ENCODE measurements around the gene MUC5AC. TPM values are rescaled to one million over a fixed set of nuclear protein-coding genes. Genes with fewer than 3 reads are reported as not detected.

The MUC5AC gene
- total RNA-seq, 1 experiment from 2014 or later = under 0.01 TPM

- Histone ChIP-seq H3K9ac (ENCODE audit: low read length) (no peak overlapping the region), H3K27me3 (ENCODE audit: insufficient read depth, low read length) (no peaks in the 10 kb centered on the region), H3K27ac (ENCODE audit: low read depth, low read length) (no peak overlapping the region), H2AFZ (ENCODE audit: low read depth, low read length, poor library complexity, severe bottlenecking) (no peak overlapping the region), H3K4me3 (replicated peaks in 1 of 2; ENCODE audit: low read depth in 1 of 2, low read length in 2 of 2) (no peak overlapping the region), H4K20me1 (ENCODE audit: insufficient read depth) (no peaks in the 10 kb centered on the region), H3K9me2 (ENCODE audit: insufficient read depth) (no peaks in the 10 kb centered on the region), H3K79me2 (ENCODE audit: insufficient read depth, low read length) (no peaks in the 10 kb centered on the region), H3K4me2 (ENCODE audit: low read length) (no peak overlapping the region), H3K9me3 (ENCODE audit: control insufficient read depth in 1 of 2, insufficient read depth in 1 of 2, low read depth in 1 of 2, low read length in 2 of 2) (no peaks in the 10 kb centered on the region; a peak in 1 of 4 replicates), H3K36me3 (ENCODE audit: control insufficient read depth in 1 of 2, insufficient read depth in 2 of 2, low read length in 2 of 2) (no peaks in the 10 kb centered on the region), H3K4me1 (ENCODE audit: control insufficient read depth in 1 of 2, insufficient read depth in 2 of 2, low read length in 2 of 2) (peaks cover 7% of the 10 kb centered on the region in 2 experiments)
- intact Hi-C loops (cut with micrococcal nuclease) = no loop called here
- no TSS peak for BruUV-seq (replicated peaks)
- RAD21 ChIA-PET (ENCODE audit: low non-redundant PET in 1 of 2, low total read pairs in 2 of 2, uncharacterized antibody in 2 of 2, unreplicated experiment in 2 of 2) = no interaction called here
- TF ChIP-seq, protein P1, sequence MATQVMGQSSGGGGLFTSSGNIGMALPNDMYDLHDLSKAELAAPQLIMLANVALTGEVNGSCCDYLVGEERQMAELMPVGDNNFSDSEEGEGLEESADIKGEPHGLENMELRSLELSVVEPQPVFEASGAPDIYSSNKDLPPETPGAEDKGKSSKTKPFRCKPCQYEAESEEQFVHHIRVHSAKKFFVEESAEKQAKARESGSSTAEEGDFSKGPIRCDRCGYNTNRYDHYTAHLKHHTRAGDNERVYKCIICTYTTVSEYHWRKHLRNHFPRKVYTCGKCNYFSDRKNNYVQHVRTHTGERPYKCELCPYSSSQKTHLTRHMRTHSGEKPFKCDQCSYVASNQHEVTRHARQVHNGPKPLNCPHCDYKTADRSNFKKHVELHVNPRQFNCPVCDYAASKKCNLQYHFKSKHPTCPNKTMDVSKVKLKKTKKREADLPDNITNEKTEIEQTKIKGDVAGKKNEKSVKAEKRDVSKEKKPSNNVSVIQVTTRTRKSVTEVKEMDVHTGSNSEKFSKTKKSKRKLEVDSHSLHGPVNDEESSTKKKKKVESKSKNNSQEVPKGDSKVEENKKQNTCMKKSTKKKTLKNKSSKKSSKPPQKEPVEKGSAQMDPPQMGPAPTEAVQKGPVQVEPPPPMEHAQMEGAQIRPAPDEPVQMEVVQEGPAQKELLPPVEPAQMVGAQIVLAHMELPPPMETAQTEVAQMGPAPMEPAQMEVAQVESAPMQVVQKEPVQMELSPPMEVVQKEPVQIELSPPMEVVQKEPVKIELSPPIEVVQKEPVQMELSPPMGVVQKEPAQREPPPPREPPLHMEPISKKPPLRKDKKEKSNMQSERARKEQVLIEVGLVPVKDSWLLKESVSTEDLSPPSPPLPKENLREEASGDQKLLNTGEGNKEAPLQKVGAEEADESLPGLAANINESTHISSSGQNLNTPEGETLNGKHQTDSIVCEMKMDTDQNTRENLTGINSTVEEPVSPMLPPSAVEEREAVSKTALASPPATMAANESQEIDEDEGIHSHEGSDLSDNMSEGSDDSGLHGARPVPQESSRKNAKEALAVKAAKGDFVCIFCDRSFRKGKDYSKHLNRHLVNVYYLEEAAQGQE (IDR thresholded peaks at IDR 0.05; ENCODE audit: low read depth) = no peak
- TF ChIP-seq EZH2 (IDR thresholded peaks at IDR 0.05) = no peak
- no peak for TF ChIP-seq CBX3 (IDR thresholded peaks at IDR 0.05; ENCODE audit: low read depth)
- TF ChIP-seq, protein P2, sequence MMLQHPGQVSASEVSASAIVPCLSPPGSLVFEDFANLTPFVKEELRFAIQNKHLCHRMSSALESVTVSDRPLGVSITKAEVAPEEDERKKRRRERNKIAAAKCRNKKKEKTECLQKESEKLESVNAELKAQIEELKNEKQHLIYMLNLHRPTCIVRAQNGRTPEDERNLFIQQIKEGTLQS (IDR thresholded peaks at IDR 0.05) = no peak
- TF ChIP-seq ELF1 (IDR thresholded peaks at IDR 0.05; ENCODE audit: borderline replicate concordance, low read depth) = no peak
- TF ChIP-seq, protein P3, sequence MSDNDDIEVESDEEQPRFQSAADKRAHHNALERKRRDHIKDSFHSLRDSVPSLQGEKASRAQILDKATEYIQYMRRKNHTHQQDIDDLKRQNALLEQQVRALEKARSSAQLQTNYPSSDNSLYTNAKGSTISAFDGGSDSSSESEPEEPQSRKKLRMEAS (IDR thresholded peaks at IDR 0.05) = no peak
- no peak for TF ChIP-seq TCF7L2 (IDR thresholded peaks at IDR 0.05; ENCODE audit: borderline replicate concordance, extremely low read depth, insufficient read depth, insufficient read length)
- TF ChIP-seq FOSL1 (IDR thresholded peaks at IDR 0.05; ENCODE audit: low read depth) = no peak
- TF ChIP-seq CEBPB (IDR thresholded peaks at IDR 0.05; ENCODE audit: low read depth) = no peak
- no peak for TF ChIP-seq ZNF274 (IDR thresholded peaks at IDR 0.05; ENCODE audit: low read depth, low read length)
- TF ChIP-seq SIN3A (IDR thresholded peaks at IDR 0.05; ENCODE audit: low read depth) = no peak
- TF ChIP-seq JUND (IDR thresholded peaks at IDR 0.05) = no peak
- TF ChIP-seq ZBTB33 (IDR thresholded peaks at IDR 0.05; ENCODE audit: extremely low read depth, insufficient replicate concordance, low read length) = no peak
- no peak for TF ChIP-seq YY1 (IDR thresholded peaks at IDR 0.05; ENCODE audit: extremely low read depth, insufficient replicate concordance, low read depth, low read length)
- TF ChIP-seq EZH2phosphoT487 (IDR thresholded peaks at IDR 0.05; ENCODE audit: borderline replicate concordance) = no peak
- TF ChIP-seq POLR2AphosphoS5 (IDR thresholded peaks at IDR 0.05; ENCODE audit: low read depth, low read length) = no peak
- TF ChIP-seq SP1 (IDR thresholded peaks at IDR 0.05; ENCODE audit: low read depth) = no peak
- no peak for TF ChIP-seq CTCF (IDR thresholded peaks at IDR 0.05 in 2 of 3, conservative IDR thresholded peaks at IDR 0.05 in 1 of 3; ENCODE audit: borderline replicate concordance in 1 of 3, insufficient read depth in 1 of 3, low read depth in 2 of 3, low read length in 2 of 3)
- no peak for TF ChIP-seq ZFX (IDR thresholded peaks at IDR 0.05)
- POLR2A ChIA-PET = no interaction called here
- ATAC-seq (no peak), DNase-seq (ENCODE audit: low read depth, low spot score) (no peak)
- CTCF ChIA-PET = no interaction called here
Measured at GRCh38 chr11:1208394-1209261, 50.9 kb downstream of the MUC5AC start.
